HG02852 (cell line): Measurements from ENCODE around the gene TCP1.
"Not testable (repeated sequence)": the region's sequence is repeated elsewhere in the genome, so short reads cannot be mapped to it uniquely, and the experiment has no call there.

ENCODE experiments used
- ATAC-seq: cut with Tn5 transposase; IDR thresholded peaks from one replicate; pipeline ENCODE4 v1.9.1; 2021; ENCODE audit warnings: mild to moderate bottlenecking, moderate library complexity; ENCODE audit not compliant: unreplicated experiment

TCP1 gene

DNA sequence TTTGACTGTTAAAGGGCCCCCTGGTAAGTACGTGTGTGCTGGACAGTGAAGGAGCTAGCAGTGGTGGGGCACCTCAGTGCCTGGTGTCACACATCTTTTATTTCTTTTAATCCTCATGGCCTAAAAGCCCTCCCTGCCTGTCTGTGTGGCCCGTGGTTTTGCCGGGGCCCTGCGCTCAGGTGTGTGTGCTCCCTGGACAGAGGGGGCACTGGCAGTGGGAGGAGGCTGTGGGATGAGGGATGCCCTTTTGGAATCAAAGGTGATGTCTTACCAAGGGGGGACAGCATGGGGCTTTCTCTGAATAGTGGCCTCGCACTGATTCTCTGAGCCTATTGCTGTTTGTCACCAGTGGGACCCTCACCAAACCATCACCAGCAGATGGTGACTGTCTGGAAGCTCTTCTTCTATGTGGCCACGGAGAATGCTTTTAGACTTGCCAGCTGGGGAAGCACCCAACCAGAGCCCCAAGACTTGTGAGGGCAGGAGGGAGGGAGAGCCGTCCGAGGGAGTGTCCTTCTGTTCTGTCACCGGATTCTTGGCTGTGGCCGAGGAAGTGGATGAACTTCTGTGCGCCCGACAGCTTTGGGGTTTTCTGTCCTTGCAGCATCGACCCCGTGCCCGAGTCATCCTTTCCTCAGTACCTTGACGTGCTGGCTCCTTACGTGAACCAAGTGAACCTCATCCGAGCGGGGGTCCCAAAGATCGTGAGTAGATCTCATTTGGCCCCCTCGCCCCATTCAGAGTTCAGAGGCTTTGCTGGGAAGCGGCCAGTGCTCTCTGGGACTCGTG is 28.7 kb upstream of the TCP1 start:
- no peak for ATAC-seq

DNA sequence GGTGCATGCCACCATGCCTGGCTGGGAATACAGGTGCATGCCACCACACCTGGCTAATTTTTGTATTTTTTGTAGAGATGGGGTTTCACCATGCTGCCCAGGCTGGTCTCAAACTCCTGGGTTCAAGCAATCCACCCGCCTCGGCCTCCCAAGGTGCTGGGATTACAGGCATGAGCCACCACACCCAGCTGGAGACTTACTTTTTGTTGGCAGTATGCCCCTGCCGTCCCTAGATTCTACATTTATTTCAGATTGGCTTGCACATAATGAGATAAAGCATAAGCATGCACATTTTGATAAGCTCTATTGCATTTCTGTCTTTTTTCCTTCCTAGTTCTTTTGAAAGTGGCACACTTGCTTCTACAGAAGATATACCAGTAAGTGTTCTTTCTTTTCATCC is 27.4 kb upstream of the TCP1 start:
- not testable (repeated sequence) for ATAC-seq

DNA sequence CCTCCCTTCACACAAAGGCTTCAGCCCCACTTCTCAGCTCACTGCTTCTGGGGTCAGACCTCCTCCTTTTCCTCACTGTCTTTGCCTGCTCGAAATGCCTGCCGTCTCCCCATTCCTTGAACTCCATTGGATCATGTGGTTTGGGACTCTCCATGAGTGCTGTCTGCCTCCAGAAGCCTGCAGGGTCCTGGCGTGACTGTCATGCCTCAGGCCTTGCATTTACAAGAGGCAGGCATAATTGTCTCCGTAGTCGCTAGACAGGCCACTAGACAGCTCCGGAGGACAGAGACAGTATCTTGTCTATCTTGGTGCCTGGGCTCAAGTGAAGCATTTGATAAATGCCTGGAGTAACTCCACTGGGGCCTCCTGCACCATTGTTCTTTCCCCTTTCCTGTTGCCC is 26.0 kb upstream of the TCP1 start:
- ATAC-seq = no peak

DNA sequence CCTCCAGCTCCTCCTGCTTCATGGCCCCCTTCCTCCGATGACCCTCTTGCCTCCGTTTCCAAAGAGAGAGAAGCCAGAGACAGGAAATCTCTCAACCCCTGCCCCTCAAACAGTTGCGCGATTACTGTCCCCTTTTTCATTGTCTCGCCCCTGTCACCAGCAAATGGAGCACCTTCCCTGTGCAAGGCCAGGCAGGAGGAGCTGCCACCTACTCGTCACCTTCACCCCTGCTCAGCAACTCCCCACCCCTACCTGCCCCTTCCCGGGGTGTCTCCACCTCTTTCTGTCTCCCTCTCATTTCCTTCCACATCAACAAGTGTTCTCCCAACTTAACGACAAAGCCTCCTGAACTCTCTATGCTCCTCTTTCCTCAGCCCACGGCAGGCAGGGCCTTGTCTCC is 24.4 kb upstream of the TCP1 start:
- no peak for ATAC-seq

DNA sequence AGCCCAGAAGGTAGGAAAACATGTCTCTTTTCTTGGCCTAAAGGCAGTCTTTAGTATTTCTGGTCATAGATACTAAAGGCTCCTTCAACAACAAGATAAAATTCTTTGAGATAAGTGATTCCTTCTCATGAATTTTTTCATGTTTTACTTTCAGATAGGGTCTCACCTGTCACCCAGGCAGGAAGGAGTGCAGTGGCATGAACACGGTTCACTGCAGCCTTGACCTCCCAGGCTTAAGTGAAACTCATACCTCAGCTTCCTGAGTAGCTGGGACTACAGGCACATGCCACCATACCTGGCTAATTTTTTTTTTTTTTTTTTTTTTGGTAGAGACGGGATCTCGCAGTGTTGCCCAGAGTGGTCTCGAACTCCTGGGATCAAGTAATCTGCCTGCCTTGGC is 19.7 kb upstream of the TCP1 start:
- no peak for ATAC-seq

DNA sequence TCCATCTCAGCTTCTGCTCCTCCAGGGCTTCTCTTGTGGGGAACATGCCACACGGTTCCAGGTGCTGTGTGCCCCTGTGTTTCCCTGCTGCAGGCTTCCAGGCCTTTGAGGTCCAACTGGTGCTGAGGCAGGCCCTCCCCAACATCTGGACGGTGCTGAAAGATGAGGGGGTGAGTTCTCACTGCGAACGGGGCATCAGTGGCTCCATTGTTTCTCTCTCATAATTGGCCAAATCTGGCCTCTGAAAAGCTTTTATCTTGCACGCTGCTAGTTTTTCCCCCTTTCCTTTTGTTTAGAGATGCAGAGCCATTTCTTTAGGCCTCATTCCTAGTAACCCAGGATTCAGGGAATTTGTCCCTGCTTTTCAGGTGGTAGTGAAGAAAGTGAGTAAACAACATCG is 19.2 kb upstream of the TCP1 start:
- no peak for ATAC-seq

DNA sequence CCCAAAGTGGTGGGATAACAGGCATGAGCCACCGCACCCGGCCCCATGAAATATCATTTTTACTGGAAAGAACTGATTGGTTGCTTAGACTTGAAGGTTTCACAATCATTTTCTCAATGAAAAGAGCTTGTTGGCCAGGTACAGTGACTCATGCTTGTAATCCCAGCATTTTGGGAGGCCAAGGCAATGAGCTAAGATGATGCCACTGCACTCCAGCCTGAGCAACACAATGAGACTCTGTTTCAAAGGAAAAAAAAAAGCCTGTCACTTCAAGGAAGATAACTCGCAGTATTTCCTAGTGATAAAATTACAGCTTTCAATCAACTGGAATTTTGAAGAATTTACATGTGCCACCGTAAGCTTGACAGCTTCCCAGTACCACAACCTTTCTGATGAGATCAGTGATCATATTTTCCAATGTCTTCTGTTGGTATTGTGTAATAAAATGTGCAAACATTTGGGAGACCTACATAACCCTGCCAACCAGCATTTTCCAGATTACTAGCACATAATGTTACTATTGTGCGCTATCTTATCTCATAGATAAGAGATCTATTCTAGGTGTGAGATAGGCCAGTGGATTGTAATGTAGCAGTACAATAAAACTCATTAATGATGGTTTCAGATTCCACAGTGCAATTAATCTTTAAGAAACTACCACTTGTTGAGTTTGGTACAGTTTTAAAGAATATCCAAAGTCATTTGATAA is 17.9 kb upstream of the TCP1 start:
- ATAC-seq = no peak

DNA sequence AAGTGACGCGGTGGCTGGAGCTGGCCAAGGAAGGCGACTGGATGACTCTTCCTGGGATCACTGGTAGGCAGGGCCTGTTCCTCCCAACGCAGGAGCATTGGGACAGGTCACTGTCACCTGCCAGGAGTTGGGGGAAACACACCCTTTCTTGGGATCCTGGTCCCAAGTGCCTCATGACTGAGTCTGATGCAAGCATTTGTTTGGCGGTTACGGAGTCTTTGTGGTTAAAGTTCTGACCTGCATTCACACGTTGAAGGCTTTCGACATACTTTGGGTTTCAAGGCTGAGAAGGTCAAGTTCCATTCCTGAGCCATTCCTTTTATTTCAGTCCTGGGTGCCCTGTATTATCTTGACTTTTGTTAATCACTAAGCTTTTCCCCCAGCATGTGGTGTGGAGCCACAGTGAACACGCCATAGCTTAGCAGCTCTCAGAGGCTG is 16.6 kb upstream of the TCP1 start:
- ATAC-seq = no peak

DNA sequence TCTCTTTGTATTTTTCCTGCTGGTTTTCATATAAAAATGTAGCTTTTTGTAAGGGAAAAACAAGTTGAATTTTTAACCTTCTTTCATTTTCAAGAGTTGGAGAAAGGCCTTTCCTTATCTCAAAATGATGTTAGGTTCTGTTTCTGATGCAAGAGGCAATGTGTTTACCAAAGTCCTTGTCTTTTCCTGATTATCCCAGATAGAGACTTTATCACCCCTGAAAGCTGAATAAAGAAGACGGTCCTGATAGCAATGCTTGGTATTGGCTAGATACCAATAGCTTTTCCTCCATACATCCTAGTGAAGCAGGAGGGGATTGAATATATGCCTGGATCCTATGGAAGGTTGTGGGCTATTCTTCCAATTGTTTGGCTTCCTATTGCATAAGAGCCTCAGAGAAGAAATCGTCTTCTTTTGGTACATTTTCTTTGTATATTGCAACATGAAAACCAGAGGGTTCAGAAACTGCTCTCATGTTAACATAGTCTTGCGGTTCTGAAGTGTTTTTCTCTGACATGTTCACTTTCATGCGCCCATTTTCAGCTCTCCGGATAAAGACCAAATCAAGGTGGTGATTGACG is 16.1 kb upstream of the TCP1 start:
- ATAC-seq = no peak

DNA sequence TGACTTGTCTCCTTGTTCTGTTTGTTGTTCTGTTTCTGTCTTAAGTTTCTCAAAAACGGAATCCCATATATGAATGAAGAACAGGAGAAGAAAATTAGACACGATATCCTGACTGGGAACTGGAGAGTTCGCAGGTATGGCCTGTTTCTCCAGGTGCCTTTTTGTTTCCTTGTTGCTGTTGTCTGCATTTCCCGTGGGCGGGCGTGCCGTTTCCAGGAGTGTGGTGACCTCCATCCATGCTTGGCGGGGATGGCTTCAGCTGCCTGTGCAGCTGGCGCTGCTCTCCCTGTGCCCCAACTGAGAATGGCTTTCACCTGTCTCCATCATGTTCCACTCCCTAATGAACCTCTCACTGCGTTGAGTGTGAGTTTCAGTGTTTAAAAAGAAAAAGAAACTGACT is 15.1 kb upstream of the TCP1 start:
- no peak for ATAC-seq

DNA sequence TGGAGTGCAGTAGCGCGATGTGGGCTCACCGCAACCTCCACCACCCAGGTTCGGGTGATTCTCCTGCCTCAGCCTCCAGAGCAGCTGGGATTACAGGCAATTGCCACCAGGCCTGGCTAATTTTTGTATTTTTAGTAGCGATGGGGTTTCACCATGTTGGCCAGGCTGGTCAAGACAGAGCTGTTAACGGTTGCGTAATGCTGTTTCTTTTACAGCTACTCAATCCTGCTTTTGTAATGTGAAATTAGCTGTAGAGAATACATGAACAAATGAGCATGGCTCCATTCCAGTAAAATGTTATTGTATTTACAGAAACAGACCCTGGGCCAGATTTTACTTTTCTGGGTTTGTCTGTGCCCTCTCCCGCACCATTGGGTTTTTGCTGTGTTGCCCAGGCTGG is 12.5 kb upstream of the TCP1 start:
- ATAC-seq = no peak

DNA sequence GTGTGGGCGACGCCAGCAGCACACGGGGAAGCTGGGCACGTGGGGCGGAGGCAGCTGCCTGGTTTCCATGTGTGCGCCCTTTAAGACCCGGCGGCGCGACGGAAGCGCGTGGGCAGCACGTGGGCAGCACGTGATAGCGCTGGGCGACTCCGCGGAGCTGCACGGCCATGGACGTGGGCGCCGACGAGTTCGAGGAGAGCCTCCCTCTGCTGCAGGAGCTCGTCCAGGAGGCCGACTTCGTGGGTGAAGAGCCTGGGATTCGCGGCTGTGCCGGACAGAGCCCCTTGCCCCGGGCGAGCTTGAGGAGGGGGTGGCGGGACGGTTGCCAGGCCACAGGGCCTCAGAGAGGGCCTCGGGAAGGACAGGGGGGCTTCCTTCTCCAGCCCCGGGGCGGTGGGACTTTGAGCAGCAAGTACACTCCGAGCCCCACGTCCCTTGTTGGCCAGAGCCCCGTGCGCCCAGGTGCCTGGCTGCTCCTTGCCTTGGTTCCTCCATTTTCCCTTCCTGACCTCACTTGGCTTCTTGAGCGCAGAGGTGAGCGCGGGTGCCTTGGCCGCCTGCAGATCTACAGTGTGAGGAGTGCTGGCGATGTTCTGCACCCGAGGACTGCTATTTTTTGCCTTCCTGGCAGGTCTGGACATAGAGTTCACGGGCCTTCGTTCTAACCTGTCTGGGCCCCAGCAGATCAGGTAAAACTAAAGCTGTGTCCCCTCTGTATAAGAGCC is 10.9 kb upstream of the TCP1 start, which contains the start of gene PNLDC1:
Gene PNLDC1, plus strand, starts transcription at position 136 of the 725 bp plus-strand sequence. Its CDS starts 32 bp downstream, at position 168.
- ATAC-seq = no peak

DNA sequence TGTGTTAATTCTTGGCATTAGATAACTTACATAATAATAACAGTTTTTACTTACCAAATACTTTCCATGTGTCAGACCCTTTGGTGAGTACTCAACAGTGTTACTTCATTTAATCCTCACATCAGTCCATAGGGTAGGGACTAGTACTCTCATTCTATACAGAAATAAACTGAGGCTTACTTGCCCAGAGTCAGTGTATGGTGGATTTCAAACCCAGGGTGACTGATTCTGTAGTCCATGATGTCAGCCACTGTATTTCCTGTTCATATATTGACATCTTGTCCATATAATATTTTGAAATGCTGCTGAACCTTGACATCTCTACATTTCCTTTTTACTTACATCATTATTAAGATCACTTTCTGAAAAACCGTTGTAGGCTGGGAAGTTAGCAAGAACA is 8.2 kb upstream of the TCP1 start:
- ATAC-seq = no peak

DNA sequence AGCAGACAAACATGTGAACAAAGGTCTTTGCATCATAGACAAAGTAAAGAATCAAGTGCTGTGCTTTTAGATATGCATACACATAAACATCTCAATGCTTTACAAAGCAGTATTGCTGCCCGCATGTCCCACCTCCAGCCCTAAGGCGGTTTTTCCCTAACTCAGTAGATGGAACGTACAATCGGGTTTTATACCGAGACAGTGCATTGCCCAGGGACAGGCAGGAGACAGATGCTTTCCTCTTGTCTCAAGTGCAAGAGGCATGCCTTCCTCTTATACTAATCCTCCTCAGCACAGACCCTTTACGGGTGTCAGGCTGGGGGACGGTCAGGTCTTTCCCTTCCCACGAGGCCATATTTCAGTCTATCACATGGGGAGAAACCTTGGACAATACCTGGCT is 5.6 kb upstream of the TCP1 start:
- ATAC-seq = not testable (repeated sequence)

DNA sequence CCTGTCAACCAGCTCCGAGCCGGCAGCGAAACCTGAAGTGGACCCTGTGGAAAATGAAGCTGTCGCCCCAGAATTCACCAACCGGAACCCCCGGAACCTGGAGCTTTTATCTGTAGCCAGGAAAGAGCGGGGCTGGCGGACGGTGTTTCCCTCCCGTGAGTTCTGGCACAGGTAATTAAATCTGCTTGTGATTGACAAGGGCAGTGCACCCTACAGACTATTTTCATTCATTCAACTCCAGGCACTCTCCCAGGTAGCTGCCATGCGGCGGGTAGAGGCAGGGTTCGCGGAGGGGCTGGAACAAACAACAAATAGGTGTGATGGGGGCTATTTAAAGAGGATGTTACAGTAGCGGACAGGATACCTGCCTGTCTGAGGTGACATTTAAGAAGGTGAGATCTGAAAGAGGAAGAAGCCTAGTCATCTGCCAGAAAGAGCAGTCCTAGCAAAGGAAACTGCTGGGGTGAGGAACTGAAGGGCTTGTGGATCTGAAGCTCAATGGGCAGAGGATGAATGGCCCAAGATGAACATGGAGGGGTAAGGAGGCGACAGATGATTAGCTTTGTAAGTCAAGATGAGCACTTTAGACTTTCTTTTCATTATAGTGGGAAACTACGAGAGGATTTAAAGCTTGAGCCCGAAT is 1.7 kb upstream of the TCP1 start:
- ATAC-seq = no peak

DNA sequence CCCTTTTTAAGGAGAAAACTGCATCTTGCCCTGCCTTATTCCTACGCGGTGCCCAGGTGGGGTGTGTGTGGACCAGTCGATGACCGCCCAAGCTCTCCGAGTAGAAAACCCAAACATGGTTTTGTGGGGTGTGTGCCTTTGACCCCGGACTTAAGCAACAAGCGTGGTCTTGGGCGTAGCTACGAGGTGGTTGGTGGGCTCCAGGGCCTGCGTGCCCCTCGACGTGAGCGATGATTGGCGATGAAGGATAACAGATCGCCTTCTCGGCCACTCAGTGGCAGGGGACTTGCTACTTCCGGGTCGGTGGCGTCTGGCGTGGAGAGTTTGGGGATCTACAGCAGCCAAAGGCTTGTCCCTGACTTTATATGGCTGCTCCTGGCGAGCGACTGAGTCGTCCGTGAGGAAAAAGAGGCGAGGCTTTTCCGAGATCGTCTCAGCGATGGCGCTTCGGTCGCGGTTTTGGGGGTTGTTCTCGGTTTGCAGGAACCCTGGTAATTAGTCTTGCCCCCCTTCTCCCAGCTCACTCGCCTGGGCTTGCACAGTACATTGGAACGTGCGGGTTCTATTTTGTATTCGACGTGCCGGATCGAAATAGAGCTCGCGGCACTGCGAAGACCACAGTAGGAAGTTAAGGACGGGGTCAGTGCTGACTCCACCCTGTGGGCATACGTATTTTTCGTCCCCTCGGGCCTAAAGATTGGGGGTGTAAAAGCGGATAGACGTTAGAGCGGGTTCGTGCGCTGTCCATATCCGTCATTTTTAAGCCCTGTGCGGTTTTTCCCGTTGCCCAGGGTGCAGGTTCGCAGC is 950 bp upstream of the TCP1 start, which contains the start of gene MRPL18:
Gene MRPL18, plus strand, starts transcription at position 319 of the 807 bp plus-strand sequence. Its CDS starts 121 bp downstream, at position 440.
- peak; percentile 84 for ATAC-seq

DNA sequence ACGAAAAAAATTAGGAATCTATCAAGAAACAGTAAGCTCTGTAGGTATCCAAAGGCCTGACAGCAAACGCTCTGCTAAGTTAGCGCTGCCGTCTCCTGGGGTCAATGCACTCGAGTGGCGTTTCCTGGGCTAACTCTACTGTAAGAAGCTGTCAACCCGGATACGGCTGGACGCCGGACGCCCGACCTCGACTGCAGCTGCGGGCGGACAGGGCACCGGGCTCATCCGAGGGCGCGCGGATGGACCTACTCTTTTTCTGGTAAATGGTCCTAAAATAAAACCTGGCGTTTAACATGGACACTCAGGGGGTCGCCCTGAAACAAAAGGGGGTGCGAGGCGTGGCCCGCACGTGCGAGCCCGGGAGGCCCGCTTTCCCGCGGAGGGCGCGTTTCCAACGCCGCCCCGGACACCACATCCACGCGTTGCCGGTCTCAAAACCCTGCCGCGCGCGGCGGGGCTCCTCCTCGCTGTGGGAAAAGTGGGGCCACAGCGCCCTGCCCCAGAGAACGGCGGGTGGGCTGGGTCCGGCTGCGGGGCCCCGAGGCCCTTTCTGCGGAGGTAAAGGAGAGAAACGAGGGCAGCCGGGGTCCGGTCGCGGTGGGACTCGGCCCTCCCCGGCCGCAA is 537 bp downstream of the TCP1 start:
- ATAC-seq = no peak

DNA sequence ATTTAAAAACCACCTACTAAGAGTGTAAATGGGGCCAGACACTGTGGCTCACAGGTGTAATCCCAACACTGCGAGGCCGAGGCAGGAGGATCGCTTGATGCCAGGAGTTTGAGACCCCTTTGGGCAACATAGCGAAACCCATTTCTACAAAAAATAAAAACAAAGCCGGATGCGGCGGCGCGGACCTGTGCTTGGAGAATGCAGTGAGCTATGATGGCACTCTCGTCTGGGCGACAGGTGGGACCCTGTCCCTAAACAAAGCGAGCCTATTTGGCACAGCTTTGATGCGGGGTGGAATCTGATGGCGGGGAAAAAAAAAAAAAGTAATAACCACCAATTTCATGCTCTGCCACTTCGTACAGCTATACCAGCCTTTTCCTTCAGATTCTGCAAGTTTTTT is 1.1 kb downstream of the TCP1 start:
- ATAC-seq = no peak

DNA sequence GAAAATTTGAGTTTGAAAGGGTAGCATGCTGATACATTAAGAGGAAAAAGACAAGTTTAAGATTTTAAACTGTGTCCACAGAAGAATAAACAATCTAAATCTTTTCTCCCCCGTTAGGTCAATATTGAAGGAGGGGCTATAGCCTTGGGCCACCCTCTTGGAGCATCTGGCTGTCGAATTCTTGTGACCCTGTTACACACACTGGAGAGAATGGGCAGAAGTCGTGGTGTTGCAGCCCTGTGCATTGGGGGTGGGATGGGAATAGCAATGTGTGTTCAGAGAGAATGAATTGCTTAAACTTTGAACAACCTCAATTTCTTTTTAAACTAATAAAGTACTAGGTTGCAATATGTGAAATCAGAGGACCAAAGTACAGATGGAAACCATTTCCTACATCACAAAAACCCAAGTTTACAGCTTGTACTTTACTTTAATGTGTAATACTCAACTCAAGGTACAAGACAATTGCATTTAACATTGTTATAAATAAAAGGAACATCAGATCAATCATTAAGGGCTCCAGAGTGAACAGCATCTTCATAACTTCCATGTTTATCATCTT is 10.8 kb downstream of the TCP1 start:
- no peak for ATAC-seq
